Transverse colon (tissue), 3 donors: Measurements from ENCODE around the gene NAAA.

ENCODE experiments used
- EP300 ChIP-seq: sonication (generic); formaldehyde crosslinking; IDR thresholded peaks from one replicate; pipeline ENCODE4 v1.6.1; 2017; ENCODE audit warnings: antibody characterized with exemption, low read depth
- POLR2A ChIP-seq: fragments of 450-650 bp; IDR thresholded peaks from one replicate; pipeline ENCODE4 v1.6.1; 2016; ENCODE audit warnings: antibody characterized with exemption, mild to moderate bottlenecking, moderate library complexity
- TF ChIP-seq, protein P1 (sequence below), 5 experiments: fragments of 200-600 bp in 3 of 5; fragments of 450-650 bp in 2 of 5; sonication (generic) in 3 of 5; IDR thresholded peaks; 1 replicate in 2 of 5; 2 replicates in 3 of 5; pipeline ENCODE4 v1.5.1; 2016 to 2017; ENCODE audit warnings: antibody characterized with exemption in 5 of 5, inconsistent platforms in 3 of 5, mild to moderate bottlenecking in 2 of 5, moderate library complexity in 1 of 5

DNA sequence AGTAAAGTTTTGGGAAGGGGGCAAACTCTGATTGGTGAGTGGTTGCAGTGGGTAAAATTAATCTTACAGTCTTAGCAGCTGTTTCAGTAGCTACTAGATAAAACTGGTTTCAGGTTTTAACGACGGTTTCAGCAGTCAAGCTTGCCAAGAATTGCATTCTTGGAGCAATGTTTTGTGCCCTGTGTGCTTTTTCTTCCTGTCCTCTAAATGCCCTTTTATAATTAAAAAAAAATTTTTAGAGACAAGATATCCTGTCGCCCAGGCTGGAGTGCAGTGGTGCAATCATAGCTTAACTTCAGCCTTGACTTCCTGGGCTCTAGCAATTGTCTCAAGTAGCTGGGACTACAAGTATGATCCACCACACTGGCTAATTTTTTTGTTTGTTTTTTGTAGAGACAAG is 32.3 kb downstream of the NAAA start:
- TF ChIP-seq POLR2A (no peak), EP300 (no peak)
- TF ChIP-seq, protein P1, sequence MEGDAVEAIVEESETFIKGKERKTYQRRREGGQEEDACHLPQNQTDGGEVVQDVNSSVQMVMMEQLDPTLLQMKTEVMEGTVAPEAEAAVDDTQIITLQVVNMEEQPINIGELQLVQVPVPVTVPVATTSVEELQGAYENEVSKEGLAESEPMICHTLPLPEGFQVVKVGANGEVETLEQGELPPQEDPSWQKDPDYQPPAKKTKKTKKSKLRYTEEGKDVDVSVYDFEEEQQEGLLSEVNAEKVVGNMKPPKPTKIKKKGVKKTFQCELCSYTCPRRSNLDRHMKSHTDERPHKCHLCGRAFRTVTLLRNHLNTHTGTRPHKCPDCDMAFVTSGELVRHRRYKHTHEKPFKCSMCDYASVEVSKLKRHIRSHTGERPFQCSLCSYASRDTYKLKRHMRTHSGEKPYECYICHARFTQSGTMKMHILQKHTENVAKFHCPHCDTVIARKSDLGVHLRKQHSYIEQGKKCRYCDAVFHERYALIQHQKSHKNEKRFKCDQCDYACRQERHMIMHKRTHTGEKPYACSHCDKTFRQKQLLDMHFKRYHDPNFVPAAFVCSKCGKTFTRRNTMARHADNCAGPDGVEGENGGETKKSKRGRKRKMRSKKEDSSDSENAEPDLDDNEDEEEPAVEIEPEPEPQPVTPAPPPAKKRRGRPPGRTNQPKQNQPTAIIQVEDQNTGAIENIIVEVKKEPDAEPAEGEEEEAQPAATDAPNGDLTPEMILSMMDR (IDR thresholded peaks at IDR 0.05): no peak
